ENCODE results near the gene NCLN. TPM values are rescaled to one million over a fixed set of nuclear protein-coding genes. Genes with fewer than 3 reads are reported as not detected.
A peak's percentile ranks its signal among the peaks of the same experiment; 100 is the strongest.
"Not testable (repeated sequence)": the region's sequence is repeated elsewhere in the genome, so short reads cannot be mapped to it uniquely, and the experiment has no call there.

The NCLN gene
- total RNA-seq, 1 donor from 2014 or later, result 63.0 TPM

DNA sequence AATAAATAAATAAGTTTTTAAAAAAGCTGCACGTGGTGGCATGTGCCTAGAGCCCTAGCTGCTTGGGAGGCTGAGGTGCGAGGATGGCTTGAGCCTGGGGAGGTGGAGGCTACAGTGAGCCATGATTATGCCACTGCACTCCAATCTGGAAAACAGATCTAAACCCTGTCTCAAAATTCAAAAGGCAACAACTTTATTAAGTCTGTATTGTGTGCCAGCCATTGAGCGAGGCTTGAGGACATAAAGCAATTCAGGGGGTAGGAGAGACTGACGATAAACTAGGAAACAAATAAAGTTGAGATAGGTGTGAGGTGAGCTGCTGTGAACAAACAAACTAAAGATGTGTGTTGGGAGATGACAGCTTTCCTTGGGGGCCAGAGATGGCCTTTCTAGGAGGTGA is 47.4 kb downstream of the NCLN start:
- no peak for DNase-seq (ENCODE audit: low spot score)
- Mint-ChIP-seq H3K27me3 (ENCODE audit: unreplicated experiment) (peaks cover 15% of the 10 kb centered on the region), H3K27ac (ENCODE audit: unreplicated experiment) (no peak overlapping the region), H3K4me3 (ENCODE audit: unreplicated experiment) (no peak overlapping the region), H3K4me1 (ENCODE audit: unreplicated experiment) (no peaks in the 10 kb centered on the region), H3K36me3 (ENCODE audit: low read depth, unreplicated experiment) (no peaks in the 10 kb centered on the region), H3K9me3 (ENCODE audit: unreplicated experiment) (no peaks in the 10 kb centered on the region)
- TF ChIP-seq, protein P1, sequence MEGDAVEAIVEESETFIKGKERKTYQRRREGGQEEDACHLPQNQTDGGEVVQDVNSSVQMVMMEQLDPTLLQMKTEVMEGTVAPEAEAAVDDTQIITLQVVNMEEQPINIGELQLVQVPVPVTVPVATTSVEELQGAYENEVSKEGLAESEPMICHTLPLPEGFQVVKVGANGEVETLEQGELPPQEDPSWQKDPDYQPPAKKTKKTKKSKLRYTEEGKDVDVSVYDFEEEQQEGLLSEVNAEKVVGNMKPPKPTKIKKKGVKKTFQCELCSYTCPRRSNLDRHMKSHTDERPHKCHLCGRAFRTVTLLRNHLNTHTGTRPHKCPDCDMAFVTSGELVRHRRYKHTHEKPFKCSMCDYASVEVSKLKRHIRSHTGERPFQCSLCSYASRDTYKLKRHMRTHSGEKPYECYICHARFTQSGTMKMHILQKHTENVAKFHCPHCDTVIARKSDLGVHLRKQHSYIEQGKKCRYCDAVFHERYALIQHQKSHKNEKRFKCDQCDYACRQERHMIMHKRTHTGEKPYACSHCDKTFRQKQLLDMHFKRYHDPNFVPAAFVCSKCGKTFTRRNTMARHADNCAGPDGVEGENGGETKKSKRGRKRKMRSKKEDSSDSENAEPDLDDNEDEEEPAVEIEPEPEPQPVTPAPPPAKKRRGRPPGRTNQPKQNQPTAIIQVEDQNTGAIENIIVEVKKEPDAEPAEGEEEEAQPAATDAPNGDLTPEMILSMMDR (IDR thresholded peaks at IDR 0.05; ENCODE audit: unreplicated experiment), result no peak

GRCh38 chr19:3233831-3234230 is 48.1 kb downstream of the NCLN start:
- H3K36me3 Mint-ChIP-seq (ENCODE audit: low read depth, unreplicated experiment), result no peaks in the 10 kb centered on the region
- H3K27me3 Mint-ChIP-seq (ENCODE audit: unreplicated experiment), result peaks cover 14% of the 10 kb centered on the region
- no peak overlapping the region for H3K27ac Mint-ChIP-seq (ENCODE audit: unreplicated experiment)
- DNase-seq (ENCODE audit: low spot score), result no peak
- no peaks in the 10 kb centered on the region for H3K9me3 Mint-ChIP-seq (ENCODE audit: unreplicated experiment)
- H3K4me3 Mint-ChIP-seq (ENCODE audit: unreplicated experiment), result no peak overlapping the region
- H3K4me1 Mint-ChIP-seq (ENCODE audit: unreplicated experiment), result no peaks in the 10 kb centered on the region
- TF ChIP-seq, protein P1 (IDR thresholded peaks at IDR 0.05; ENCODE audit: unreplicated experiment), result no peak

GRCh38 chr19:3234800-3235199 is 49.1 kb downstream of the NCLN start:
- TF ChIP-seq, protein P1 (IDR thresholded peaks at IDR 0.05; ENCODE audit: unreplicated experiment), result no peak
- Mint-ChIP-seq H3K4me3 (ENCODE audit: unreplicated experiment) (no peak overlapping the region), H3K27ac (ENCODE audit: unreplicated experiment) (peak overlapping the region; percentile 7), H3K36me3 (ENCODE audit: low read depth, unreplicated experiment) (no peaks in the 10 kb centered on the region), H3K9me3 (ENCODE audit: unreplicated experiment) (no peaks in the 10 kb centered on the region), H3K27me3 (ENCODE audit: unreplicated experiment) (peaks cover 7% of the 10 kb centered on the region), H3K4me1 (ENCODE audit: unreplicated experiment) (no peaks in the 10 kb centered on the region)
- DNase-seq (ENCODE audit: low spot score), result peak; percentile 36

GRCh38 chr19:3235604-3236003 is 49.9 kb downstream of the NCLN start:
- not testable (repeated sequence) for H3K27ac Mint-ChIP-seq (ENCODE audit: unreplicated experiment); H3K4me3 Mint-ChIP-seq (ENCODE audit: unreplicated experiment); H3K4me1 Mint-ChIP-seq (ENCODE audit: unreplicated experiment); H3K36me3 Mint-ChIP-seq (ENCODE audit: low read depth, unreplicated experiment); DNase-seq (ENCODE audit: low spot score); H3K27me3 Mint-ChIP-seq (ENCODE audit: unreplicated experiment); H3K9me3 Mint-ChIP-seq (ENCODE audit: unreplicated experiment)

GRCh38 chr19:3236272-3236671 is 50.5 kb downstream of the NCLN start:
- Mint-ChIP-seq H3K27ac (ENCODE audit: unreplicated experiment) (no peak overlapping the region), H3K4me3 (ENCODE audit: unreplicated experiment) (no peak overlapping the region), H3K4me1 (ENCODE audit: unreplicated experiment) (no peaks in the 10 kb centered on the region)

More at GRCh38 chr19:3236272-3236671, 50.5 kb downstream of the NCLN start:
- H3K27me3 Mint-ChIP-seq (ENCODE audit: unreplicated experiment), result peaks cover 8% of the 10 kb centered on the region
- no peaks in the 10 kb centered on the region for H3K36me3 Mint-ChIP-seq (ENCODE audit: low read depth, unreplicated experiment)
- H3K9me3 Mint-ChIP-seq (ENCODE audit: unreplicated experiment), result no peaks in the 10 kb centered on the region
- DNase-seq (ENCODE audit: low spot score), result no peak
- TF ChIP-seq, protein P1 (IDR thresholded peaks at IDR 0.05; ENCODE audit: unreplicated experiment), result no peak
